ENCODE results near the gene SFRP4.

GRCh38 chr7:37894671-37895070 lies 21.9 kb downstream of the SFRP4 start:
- no peak for TF ChIP-seq AFF4 (CRISPR knock-in tag; IDR thresholded peaks at IDR 0.05; ENCODE audit: borderline replicate concordance)
- no peak for TF ChIP-seq ZMAT4 (CRISPR knock-in tag; IDR thresholded peaks at IDR 0.05)
- no peak for TF ChIP-seq CTCF (IDR thresholded peaks at IDR 0.05)
- TF ChIP-seq NFE2L1 (CRISPR knock-in tag; IDR thresholded peaks at IDR 0.05): no peak

Data from WTC11 (cell line).